Effector memory CD4-positive, alpha-beta T cell (primary cell): ENCODE measurements around the gene CNTN6.

Source experiments
- DNase-seq, 3 donors: peaks; one replicate each; pipeline ENCODE4 v3.0.0-alpha.2; 2020
- H3K27ac ChIP-seq: 2 replicates; pipeline ENCODE4 v1.7.0; 2013; ENCODE audit warnings: mild to moderate bottlenecking, low read length, moderate library complexity; ENCODE audit not compliant: insufficient read depth, poor library complexity, severe bottlenecking
- H3K27me3 ChIP-seq: replicated peaks from 2 replicates; pipeline ENCODE4 v1.7.0; 2013; ENCODE audit warnings: mild to moderate bottlenecking, low read length; ENCODE audit not compliant: insufficient read depth, control insufficient read depth, poor library complexity, severe bottlenecking
- H3K36me3 ChIP-seq: 2 replicates; pipeline ENCODE4 v1.7.0; 2013; ENCODE audit warnings: mild to moderate bottlenecking, low read length, moderate library complexity; ENCODE audit not compliant: control insufficient read depth, insufficient read depth
- H3K4me1 ChIP-seq: 2 replicates; pipeline ENCODE4 v1.7.0; 2013; ENCODE audit warnings: low read length, mild to moderate bottlenecking; ENCODE audit not compliant: control insufficient read depth, insufficient read depth, poor library complexity, severe bottlenecking
- H3K4me3 ChIP-seq: 2 replicates; pipeline ENCODE4 v1.7.0; 2013; ENCODE audit warnings: low read length, low read depth, mild to moderate bottlenecking; ENCODE audit not compliant: insufficient read depth, poor library complexity, severe bottlenecking
- H3K9me3 ChIP-seq: 2 replicates; pipeline ENCODE4 v1.7.0; 2013; ENCODE audit warnings: mild to moderate bottlenecking, low read length, moderate library complexity; ENCODE audit not compliant: control insufficient read depth

CNTN6 gene

GRCh38 chr3:1147326-1147725 lies 54.5 kb downstream of the CNTN6 start:
- H3K36me3 ChIP-seq, result no peaks in the 10 kb centered on the region
- no peak overlapping the region for H3K4me3 ChIP-seq
- no peak overlapping the region for H3K27ac ChIP-seq
- H3K27me3 ChIP-seq, result no peaks in the 10 kb centered on the region
- DNase-seq, result no peak
- no peaks in the 10 kb centered on the region for H3K4me1 ChIP-seq
- no peaks in the 10 kb centered on the region for H3K9me3 ChIP-seq

GRCh38 chr3:1147819-1148218 lies 55.0 kb downstream of the CNTN6 start:
- no peaks in the 10 kb centered on the region for H3K4me1 ChIP-seq
- DNase-seq, result no peak
- H3K27ac ChIP-seq, result no peak overlapping the region
- H3K36me3 ChIP-seq, result no peaks in the 10 kb centered on the region
- H3K9me3 ChIP-seq, result no peaks in the 10 kb centered on the region
- no peaks in the 10 kb centered on the region for H3K27me3 ChIP-seq
- no peak overlapping the region for H3K4me3 ChIP-seq

- Histone ChIP-seq H3K27me3 (no peaks in the 10 kb centered on the region), H3K9me3 (no peaks in the 10 kb centered on the region), H3K4me1 (no peaks in the 10 kb centered on the region), H3K27ac (no peak overlapping the region), H3K4me3 (no peak overlapping the region), H3K36me3 (no peaks in the 10 kb centered on the region)
- DNase-seq, result no peak
These were observed 71.3 kb downstream of the CNTN6 start for GRCh38 chr3:1164101-1164500.

GRCh38 chr3:1171320-1171719 lies 78.5 kb downstream of the CNTN6 start:
- Histone ChIP-seq H3K4me1 (no peaks in the 10 kb centered on the region), H3K36me3 (no peaks in the 10 kb centered on the region), H3K27me3 (no peaks in the 10 kb centered on the region), H3K4me3 (no peak overlapping the region), H3K9me3 (no peaks in the 10 kb centered on the region), H3K27ac (no peak overlapping the region)
- no peak for DNase-seq

GRCh38 chr3:1172644-1173043 lies 79.8 kb downstream of the CNTN6 start:
- Histone ChIP-seq H3K27ac (no peak overlapping the region), H3K4me3 (no peak overlapping the region), H3K36me3 (no peaks in the 10 kb centered on the region), H3K4me1 (no peaks in the 10 kb centered on the region), H3K9me3 (no peaks in the 10 kb centered on the region), H3K27me3 (no peaks in the 10 kb centered on the region)
- DNase-seq, result no peak

- Histone ChIP-seq H3K36me3 (no peaks in the 10 kb centered on the region), H3K27ac (no peak overlapping the region), H3K27me3 (no peaks in the 10 kb centered on the region), H3K4me3 (no peak overlapping the region), H3K4me1 (no peaks in the 10 kb centered on the region), H3K9me3 (peaks cover 3% of the 10 kb centered on the region)
- DNase-seq, result no peak
These were observed 86.3 kb downstream of the CNTN6 start for GRCh38 chr3:1179146-1179545.

GRCh38 chr3:1183320-1184048 lies 90.7 kb downstream of the CNTN6 start:
- Histone ChIP-seq H3K27ac (no peak overlapping the region), H3K9me3 (peaks cover 3% of the 10 kb centered on the region), H3K4me3 (no peak overlapping the region), H3K36me3 (no peaks in the 10 kb centered on the region), H3K27me3 (no peaks in the 10 kb centered on the region), H3K4me1 (no peaks in the 10 kb centered on the region)
- no peak for DNase-seq

- H3K27me3 ChIP-seq, result no peaks in the 10 kb centered on the region
- no peak overlapping the region for H3K4me3 ChIP-seq
- DNase-seq, result no peak
- no peaks in the 10 kb centered on the region for H3K36me3 ChIP-seq
- no peaks in the 10 kb centered on the region for H3K4me1 ChIP-seq
- no peak overlapping the region for H3K27ac ChIP-seq
- no peaks in the 10 kb centered on the region for H3K9me3 ChIP-seq
These were observed 97.7 kb downstream of the CNTN6 start for GRCh38 chr3:1190569-1190968.

- H3K36me3 ChIP-seq, result no peaks in the 10 kb centered on the region
- H3K27me3 ChIP-seq, result no peaks in the 10 kb centered on the region
- no peaks in the 10 kb centered on the region for H3K4me1 ChIP-seq
- H3K9me3 ChIP-seq, result no peaks in the 10 kb centered on the region
- H3K27ac ChIP-seq, result no peak overlapping the region
- no peak overlapping the region for H3K4me3 ChIP-seq
- no peak for DNase-seq
These were observed 98.2 kb downstream of the CNTN6 start for GRCh38 chr3:1191026-1191425.

- no peak overlapping the region for H3K27ac ChIP-seq
- H3K4me1 ChIP-seq, result no peaks in the 10 kb centered on the region
- H3K36me3 ChIP-seq, result no peaks in the 10 kb centered on the region
- no peak overlapping the region for H3K4me3 ChIP-seq
- no peaks in the 10 kb centered on the region for H3K9me3 ChIP-seq
- no peak for DNase-seq
- H3K27me3 ChIP-seq, result no peaks in the 10 kb centered on the region
These were observed 103.1 kb downstream of the CNTN6 start for GRCh38 chr3:1195947-1196346.
